H9 (cell line): ENCODE results near the gene PDZD2. TPM values are rescaled to one million over a fixed set of nuclear protein-coding genes. Genes with fewer than 3 reads are reported as not detected.

Experiments used
- DNase-seq: peaks from one replicate; pipeline ENCODE4 v3.0.0-alpha.2; 2017
- H2AFZ ChIP-seq: one replicate; pipeline ENCODE4 v1.6.1; 2013; ENCODE audit warnings: mild to moderate bottlenecking, low read length, control low read depth, moderate library complexity
- H2AK5ac ChIP-seq: 2 replicates; pipeline ENCODE4 v1.6.1; 2013; ENCODE audit warnings: low read length, control low read depth, mixed read lengths; ENCODE audit not compliant: insufficient read length
- H2BK120ac ChIP-seq: one replicate; pipeline ENCODE4 v1.6.1; 2013; ENCODE audit warnings: low read depth, mild to moderate bottlenecking, low read length, control low read depth, inconsistent platforms; ENCODE audit not compliant: poor library complexity, severe bottlenecking
- H2BK12ac ChIP-seq: 2 replicates; pipeline ENCODE4 v1.6.1; 2013; ENCODE audit warnings: low read length, control low read depth, mixed read lengths, low read depth; ENCODE audit not compliant: insufficient read length
- H2BK15ac ChIP-seq: 2 replicates; pipeline ENCODE4 v1.6.1; 2013; ENCODE audit warnings: low read depth, low read length, control low read depth
- H2BK20ac ChIP-seq: one replicate; pipeline ENCODE4 v1.6.1; 2013; ENCODE audit warnings: low read depth, mild to moderate bottlenecking, low read length, control low read depth, inconsistent platforms; ENCODE audit not compliant: poor library complexity, severe bottlenecking
- H2BK5ac ChIP-seq: 2 replicates; pipeline ENCODE4 v1.6.1; 2013; ENCODE audit warnings: low read length, control low read depth, mixed read lengths; ENCODE audit not compliant: insufficient read length
- H3K14ac ChIP-seq: 2 replicates; pipeline ENCODE4 v1.6.1; 2013; ENCODE audit warnings: low read length, control low read depth; ENCODE audit not compliant: insufficient read depth
- H3K18ac ChIP-seq: 2 replicates; pipeline ENCODE4 v1.6.1; 2013; ENCODE audit warnings: low read depth, mild to moderate bottlenecking, mixed read lengths, low read length, control low read depth; ENCODE audit not compliant: insufficient read length
- H3K23ac ChIP-seq: 2 replicates; pipeline ENCODE4 v1.6.1; 2013; ENCODE audit warnings: low read length, control low read depth, mixed read lengths, low read depth; ENCODE audit not compliant: insufficient read length
- H3K23me2 ChIP-seq: 2 replicates; pipeline ENCODE4 v1.6.1; 2013; ENCODE audit warnings: low read depth, mild to moderate bottlenecking, mixed read lengths, low read length, control low read depth; ENCODE audit not compliant: insufficient read length, poor library complexity, severe bottlenecking
- H3K27ac ChIP-seq: 2 replicates; pipeline ENCODE4 v1.5.1; 2013; ENCODE audit warnings: low read length, control low read depth, mixed read lengths, low read depth; ENCODE audit not compliant: insufficient read length
- H3K27me3 ChIP-seq: 2 replicates; pipeline ENCODE4 v1.6.1; 2013; ENCODE audit warnings: low read length, control low read depth, inconsistent platforms; ENCODE audit not compliant: insufficient read depth
- H3K4ac ChIP-seq: 2 replicates; pipeline ENCODE4 v1.6.1; 2013; ENCODE audit warnings: low read depth, mild to moderate bottlenecking, control low read depth, inconsistent platforms, low read length, moderate library complexity
- H3K4me1 ChIP-seq: 2 replicates; pipeline ENCODE4 v1.6.1; 2013; ENCODE audit warnings: low read length, control low read depth, inconsistent platforms; ENCODE audit not compliant: insufficient read depth
- H3K4me2 ChIP-seq: 2 replicates; pipeline ENCODE4 v1.6.1; 2013; ENCODE audit warnings: low read length, control low read depth, mixed read lengths; ENCODE audit not compliant: insufficient read length, insufficient read depth
- H3K56ac ChIP-seq: 2 replicates; pipeline ENCODE4 v1.6.1; 2013; ENCODE audit warnings: low read depth, mild to moderate bottlenecking, mixed read lengths, low read length, control low read depth; ENCODE audit not compliant: insufficient read length
- H3K79me1 ChIP-seq: 2 replicates; pipeline ENCODE4 v1.6.1; 2013; ENCODE audit warnings: low read depth, mild to moderate bottlenecking, moderate library complexity, low read length, control low read depth, inconsistent platforms; ENCODE audit not compliant: insufficient read depth, poor library complexity, severe bottlenecking
- H3K79me2 ChIP-seq: 2 replicates; pipeline ENCODE4 v1.6.1; 2013; ENCODE audit warnings: low read length, control low read depth, inconsistent platforms; ENCODE audit not compliant: insufficient read depth
- H3K9ac ChIP-seq: 2 replicates; pipeline ENCODE4 v1.6.1; 2013; ENCODE audit warnings: low read length, control low read depth, mixed read lengths; ENCODE audit not compliant: insufficient read length; ENCODE audit errors: extremely low read depth
- H3K9me3 ChIP-seq: one replicate; pipeline ENCODE4 v1.6.1; 2013; ENCODE audit warnings: low read depth, low read length, inconsistent platforms; ENCODE audit not compliant: control insufficient read depth
- H3T11ph ChIP-seq: one replicate; pipeline ENCODE4 v1.6.1; 2013; ENCODE audit warnings: mild to moderate bottlenecking, low read length, control low read depth, inconsistent platforms
- H4K20me1 ChIP-seq: one replicate; pipeline ENCODE4 v1.6.1; 2013; ENCODE audit not compliant: control insufficient read depth, insufficient read length, insufficient read depth
- H4K5ac ChIP-seq: 2 replicates; pipeline ENCODE4 v1.6.1; 2013; ENCODE audit warnings: low read depth, mild to moderate bottlenecking, mixed read lengths, low read length, control low read depth; ENCODE audit not compliant: insufficient read length
- H4K8ac ChIP-seq: replicated peaks from 2 replicates; pipeline ENCODE4 v1.6.1; 2013; ENCODE audit warnings: low read length, control low read depth, mixed read lengths, low read depth; ENCODE audit not compliant: insufficient read length
- H4K91ac ChIP-seq: 2 replicates; pipeline ENCODE4 v1.6.1; 2013; ENCODE audit warnings: low read depth, mild to moderate bottlenecking, moderate library complexity, mixed read lengths, low read length, control low read depth; ENCODE audit not compliant: insufficient read length
- H3K27ac Mint-ChIP-seq, 3 experiments: 2 replicates in 2 of 3; 3 replicates in 1 of 3; pipeline ENCODE4 v1.8.0; 2020 to 2021; ENCODE audit warnings: mixed read lengths in 3 of 3, mild to moderate bottlenecking in 1 of 3, moderate library complexity in 1 of 3
- H3K27me3 Mint-ChIP-seq: 2 replicates; pipeline ENCODE4 v1.8.0; 2021; ENCODE audit warnings: low read depth, mild to moderate bottlenecking, moderate library complexity, mixed read lengths
- H3K36me3 Mint-ChIP-seq, 3 experiments: 2 replicates in 2 of 3; 3 replicates in 1 of 3; pipeline ENCODE4 v1.8.0; 2020 to 2021; ENCODE audit warnings: low read depth in 3 of 3, mixed read lengths in 3 of 3; ENCODE audit not compliant: insufficient read depth in 1 of 3
- H3K4me1 Mint-ChIP-seq, 2 experiments: 2 replicates each; pipeline ENCODE4 v1.8.0; 2020; ENCODE audit warnings: mixed read lengths in 2 of 2
- H3K4me3 Mint-ChIP-seq, 2 experiments: 2 replicates in 1 of 2; 3 replicates in 1 of 2; pipeline ENCODE4 v1.8.0; 2020 to 2021; ENCODE audit warnings: mild to moderate bottlenecking in 2 of 2, mixed read lengths in 2 of 2, moderate library complexity in 1 of 2
- H3K9me3 Mint-ChIP-seq, 2 experiments: 2 replicates in 1 of 2; 3 replicates in 1 of 2; pipeline ENCODE4 v1.8.0; 2020; ENCODE audit warnings: mild to moderate bottlenecking in 2 of 2, mixed read lengths in 2 of 2, moderate library complexity in 1 of 2
- WGBS: extraction: QIAGEN DNeasy Blood & Tissue Kit; methylation state at CpG from one replicate; pipeline ENCODE4 v1.1.7; 2013; ENCODE audit warnings: missing lambda C conversion rate, low lambda C conversion rate, mixed read lengths; ENCODE audit not compliant: insufficient read length; ENCODE audit errors: extremely low coverage; 5-methylcytosine and 5-hydroxymethylcytosine counted together
- total RNA-seq: library from RNA; stranded (reverse); gene quantifications from 2 replicates; pipeline ENCODE4 v1.2.1, GENCODE V29; 2021
- TF ChIP-seq, protein P1 (sequence below): fragments of 200-600 bp; sonication (generic); conservative IDR thresholded peaks from 3 replicates; pipeline ENCODE4 v1.8.0; 2021; ENCODE audit warnings: antibody characterized with exemption, mild to moderate bottlenecking

Gene PDZD2
- total RNA-seq, 1 experiment from 2014 or later: 9.9 TPM

DNA sequence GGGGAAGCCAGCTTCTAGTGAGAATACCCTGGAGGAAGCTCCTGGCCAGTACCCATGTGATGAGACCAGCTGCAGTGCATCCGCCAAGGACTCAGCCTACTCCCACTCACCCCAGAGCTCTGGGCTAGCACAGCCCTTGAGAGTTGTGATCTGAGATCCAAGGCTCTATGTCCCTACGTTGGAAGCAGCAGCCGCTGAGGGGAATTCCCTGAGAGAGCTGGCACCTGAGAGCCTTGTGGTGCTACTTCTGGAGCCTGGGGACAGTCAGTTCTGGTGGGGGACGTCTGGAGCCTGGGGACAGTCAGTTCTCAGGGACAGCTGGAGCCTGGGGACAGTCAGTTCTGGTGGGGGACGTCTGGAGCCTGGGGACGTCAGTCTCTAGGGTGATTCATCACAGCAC lies 39.2 kb downstream of the PDZD2 start:
- peaks cover 13% of the 10 kb centered on the region in 2 experiments for H3K4me1 Mint-ChIP-seq
- Histone ChIP-seq H3K79me2 (no peaks in the 10 kb centered on the region), H3K4ac (no peak overlapping the region), H2AFZ (no peak overlapping the region), H3K23me2 (no peaks in the 10 kb centered on the region), H4K20me1 (no peaks in the 10 kb centered on the region), H3K79me1 (no peaks in the 10 kb centered on the region), H3K9me3 (no peaks in the 10 kb centered on the region), H4K8ac (no peak overlapping the region), H2AK5ac (no peak overlapping the region), H2BK15ac (no peak overlapping the region), H2BK120ac (no peak overlapping the region), H4K5ac (no peak overlapping the region), H3K27me3 (no peaks in the 10 kb centered on the region), H3K27ac (no peak overlapping the region), H2BK5ac (no peak overlapping the region), H3T11ph (no peak overlapping the region), H3K23ac (no peak overlapping the region), H4K91ac (no peak overlapping the region), H2BK20ac (no peak overlapping the region), H3K56ac (no peak overlapping the region), H3K4me1 (peaks cover 3% of the 10 kb centered on the region; the same call in 1 of the 2 replicates), H3K4me2 (no peak overlapping the region), H3K14ac (no peak overlapping the region), H3K18ac (no peak overlapping the region), H2BK12ac (no peak overlapping the region), H3K9ac (no peak overlapping the region)
- TF ChIP-seq, protein P1, sequence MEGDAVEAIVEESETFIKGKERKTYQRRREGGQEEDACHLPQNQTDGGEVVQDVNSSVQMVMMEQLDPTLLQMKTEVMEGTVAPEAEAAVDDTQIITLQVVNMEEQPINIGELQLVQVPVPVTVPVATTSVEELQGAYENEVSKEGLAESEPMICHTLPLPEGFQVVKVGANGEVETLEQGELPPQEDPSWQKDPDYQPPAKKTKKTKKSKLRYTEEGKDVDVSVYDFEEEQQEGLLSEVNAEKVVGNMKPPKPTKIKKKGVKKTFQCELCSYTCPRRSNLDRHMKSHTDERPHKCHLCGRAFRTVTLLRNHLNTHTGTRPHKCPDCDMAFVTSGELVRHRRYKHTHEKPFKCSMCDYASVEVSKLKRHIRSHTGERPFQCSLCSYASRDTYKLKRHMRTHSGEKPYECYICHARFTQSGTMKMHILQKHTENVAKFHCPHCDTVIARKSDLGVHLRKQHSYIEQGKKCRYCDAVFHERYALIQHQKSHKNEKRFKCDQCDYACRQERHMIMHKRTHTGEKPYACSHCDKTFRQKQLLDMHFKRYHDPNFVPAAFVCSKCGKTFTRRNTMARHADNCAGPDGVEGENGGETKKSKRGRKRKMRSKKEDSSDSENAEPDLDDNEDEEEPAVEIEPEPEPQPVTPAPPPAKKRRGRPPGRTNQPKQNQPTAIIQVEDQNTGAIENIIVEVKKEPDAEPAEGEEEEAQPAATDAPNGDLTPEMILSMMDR: no peak
- H3K27me3 Mint-ChIP-seq: no peaks in the 10 kb centered on the region
- WGBS: no CpG with 5 or more reads among the region's 6 CpGs
- no peak for DNase-seq
- H3K4me3 Mint-ChIP-seq: no peak overlapping the region
- no peak overlapping the region for H3K27ac Mint-ChIP-seq
- peaks cover 2 to 3% (median 3%) of the 10 kb centered on the region in 3 experiments; a peak in 4 of 7 replicates for H3K36me3 Mint-ChIP-seq
- peaks cover 2% of the 10 kb centered on the region in 2 experiments; a peak in 3 of 5 replicates for H3K9me3 Mint-ChIP-seq
